Lower lobe of right lung (tissue), 2 donors: ENCODE results near the gene TFPI. TPM values are rescaled to one million over a fixed set of nuclear protein-coding genes. Genes with fewer than 3 reads are reported as not detected.

Source experiments
- ATAC-seq, 2 donors: fragments of 200-7000 bp; cut with Tn5 transposase; one replicate each; pipeline ENCODE4 v1.9.1; 2020 to 2022; ENCODE audit warnings: mild to moderate bottlenecking in 2 of 2, moderate library complexity in 2 of 2
- DNase-seq: peaks from one replicate; pipeline ENCODE4 v3.0.0-alpha.2; 2020
- H3K27ac ChIP-seq: fragments of 200-600 bp; one replicate; pipeline ENCODE4 v1.8.0; 2022
- H3K27me3 ChIP-seq: fragments of 200-600 bp; one replicate; pipeline ENCODE4 v1.8.0; 2022; ENCODE audit warnings: low read depth
- H3K36me3 ChIP-seq: fragments of 200-600 bp; one replicate; pipeline ENCODE4 v1.8.0; 2022; ENCODE audit warnings: mild to moderate bottlenecking
- H3K4me1 ChIP-seq: fragments of 200-600 bp; one replicate; pipeline ENCODE4 v1.8.0; 2022
- H3K4me3 ChIP-seq: fragments of 200-600 bp; one replicate; pipeline ENCODE4 v1.8.0; 2022; ENCODE audit warnings: mild to moderate bottlenecking
- H3K9me3 ChIP-seq: fragments of 200-600 bp; one replicate; pipeline ENCODE4 v1.8.0; 2022
- CTCF ChIP-seq: fragments of 200-600 bp; IDR thresholded peaks from one replicate; pipeline ENCODE4 v1.8.0; 2022; ENCODE audit warnings: antibody characterized with exemption, mild to moderate bottlenecking
- intact Hi-C: fragments of 100-400 bp; cut with DNase I; formaldehyde crosslinking; loops from one replicate; pipeline ENCODE4 v1.11.0; 2022
- total RNA-seq: library from RNA; stranded (reverse); fragmentation: NEBNext Ultra II Directional; extraction: Animal tissue kit (Norgen Biotek cat#: 25700); gene quantifications from one replicate; pipeline ENCODE4 v1.2.1, GENCODE V29; 2021
- donor health status: DM: no; HTN: yes; CAD: no; lungs with severe emphysema.

The TFPI gene
- total RNA-seq, 1 donor from 2014 or later = 311 TPM

- ATAC-seq (no peak), DNase-seq (no peak)
- Histone ChIP-seq H3K4me3 (no peak overlapping the region), H3K9me3 (no peaks in the 10 kb centered on the region), H3K4me1 (peaks cover 2% of the 10 kb centered on the region), H3K36me3 (peaks cover 19% of the 10 kb centered on the region), H3K27ac (no peak overlapping the region), H3K27me3 (no peaks in the 10 kb centered on the region)
- TF ChIP-seq CTCF = no peak
- intact Hi-C loops = no loop called here
Observed at GRCh38 chr2:187482796-187483195, 71.4 kb downstream of the TFPI start.

GRCh38 chr2:187481543-187481942, 72.7 kb downstream of the TFPI start:
- Histone ChIP-seq H3K4me3 (no peak overlapping the region), H3K27me3 (no peaks in the 10 kb centered on the region), H3K4me1 (peaks cover 5% of the 10 kb centered on the region), H3K9me3 (no peaks in the 10 kb centered on the region), H3K27ac (no peak overlapping the region), H3K36me3 (peaks cover 20% of the 10 kb centered on the region)
- ATAC-seq (no peak), DNase-seq (no peak)
- intact Hi-C loops = no loop called here
- no peak for TF ChIP-seq CTCF

GRCh38 chr2:187478719-187479118, 75.5 kb downstream of the TFPI start:
- no peak overlapping the region for H3K4me3 ChIP-seq
- DNase-seq = no peak
- H3K36me3 ChIP-seq = peaks cover 20% of the 10 kb centered on the region
- no peaks in the 10 kb centered on the region for H3K27me3 ChIP-seq
- intact Hi-C loops = no loop called here
- TF ChIP-seq CTCF = no peak
- H3K9me3 ChIP-seq = no peaks in the 10 kb centered on the region
- no peak overlapping the region for H3K27ac ChIP-seq
- peaks cover 5% of the 10 kb centered on the region for H3K4me1 ChIP-seq
- no peak for ATAC-seq

GRCh38 chr2:187477051-187477450, 77.2 kb downstream of the TFPI start:
- no peak for DNase-seq
- intact Hi-C loops = no loop called here
- Histone ChIP-seq H3K9me3 (no peaks in the 10 kb centered on the region), H3K4me1 (peaks cover 5% of the 10 kb centered on the region), H3K36me3 (peaks cover 30% of the 10 kb centered on the region), H3K27me3 (no peaks in the 10 kb centered on the region), H3K27ac (no peak overlapping the region), H3K4me3 (no peak overlapping the region)
- ATAC-seq = no peak
- no peak for TF ChIP-seq CTCF

- TF ChIP-seq CTCF = no peak
- H3K4me1 ChIP-seq = peaks cover 5% of the 10 kb centered on the region
- intact Hi-C loops = no loop called here
- no peak overlapping the region for H3K4me3 ChIP-seq
- DNase-seq (no peak), ATAC-seq (no peak)
- H3K27me3 ChIP-seq = no peaks in the 10 kb centered on the region
- H3K27ac ChIP-seq = no peak overlapping the region
- peaks cover 30% of the 10 kb centered on the region for H3K36me3 ChIP-seq
- no peaks in the 10 kb centered on the region for H3K9me3 ChIP-seq
Observed at GRCh38 chr2:187475499-187476248, 78.6 kb downstream of the TFPI start.
